ENCODE measurements around the gene RGMA. TPM values are rescaled to one million over a fixed set of nuclear protein-coding genes. Genes with fewer than 3 reads are reported as not detected.

RGMA gene
- total RNA-seq, 1 donor from 2014 or later: 21.6 TPM

DNA sequence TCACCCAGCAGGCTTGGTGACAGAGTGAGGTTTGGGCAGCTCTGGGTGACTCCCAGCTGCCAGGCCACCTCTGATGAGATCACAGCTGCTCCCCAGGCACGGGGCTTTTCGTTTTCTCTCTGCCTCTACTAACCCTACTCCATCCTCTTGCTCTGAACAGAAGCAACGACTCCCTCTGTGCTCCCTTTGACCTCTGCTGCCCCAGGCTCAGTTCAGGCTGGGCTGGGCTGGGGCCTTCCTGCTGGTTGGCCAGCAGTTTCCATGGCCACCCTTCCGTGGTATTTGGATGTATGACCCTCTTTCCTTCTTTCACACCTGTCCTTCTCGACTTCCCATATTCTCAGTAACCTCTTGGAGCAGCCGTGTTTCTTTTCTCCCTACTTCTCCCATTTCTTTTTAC, 8.6 kb downstream of the RGMA start:
- no peaks in the 10 kb centered on the region for H3K27me3 ChIP-seq
- TF ChIP-seq, protein P1, sequence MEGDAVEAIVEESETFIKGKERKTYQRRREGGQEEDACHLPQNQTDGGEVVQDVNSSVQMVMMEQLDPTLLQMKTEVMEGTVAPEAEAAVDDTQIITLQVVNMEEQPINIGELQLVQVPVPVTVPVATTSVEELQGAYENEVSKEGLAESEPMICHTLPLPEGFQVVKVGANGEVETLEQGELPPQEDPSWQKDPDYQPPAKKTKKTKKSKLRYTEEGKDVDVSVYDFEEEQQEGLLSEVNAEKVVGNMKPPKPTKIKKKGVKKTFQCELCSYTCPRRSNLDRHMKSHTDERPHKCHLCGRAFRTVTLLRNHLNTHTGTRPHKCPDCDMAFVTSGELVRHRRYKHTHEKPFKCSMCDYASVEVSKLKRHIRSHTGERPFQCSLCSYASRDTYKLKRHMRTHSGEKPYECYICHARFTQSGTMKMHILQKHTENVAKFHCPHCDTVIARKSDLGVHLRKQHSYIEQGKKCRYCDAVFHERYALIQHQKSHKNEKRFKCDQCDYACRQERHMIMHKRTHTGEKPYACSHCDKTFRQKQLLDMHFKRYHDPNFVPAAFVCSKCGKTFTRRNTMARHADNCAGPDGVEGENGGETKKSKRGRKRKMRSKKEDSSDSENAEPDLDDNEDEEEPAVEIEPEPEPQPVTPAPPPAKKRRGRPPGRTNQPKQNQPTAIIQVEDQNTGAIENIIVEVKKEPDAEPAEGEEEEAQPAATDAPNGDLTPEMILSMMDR (IDR thresholded peaks at IDR 0.05): no peak
- no peak for TF ChIP-seq POLR2AphosphoS5 (IDR thresholded peaks at IDR 0.05; ENCODE audit: insufficient read depth in 1 of 2, low read depth in 1 of 2)
- TF ChIP-seq POLR2A (IDR thresholded peaks at IDR 0.05): no peak
- H3K9me3 ChIP-seq: no peaks in the 10 kb centered on the region
- intact Hi-C loops (cut with DNase I): no loop called here
- H3K27ac ChIP-seq: no peak overlapping the region
- H3K36me3 ChIP-seq: no peaks in the 10 kb centered on the region
- no peaks in the 10 kb centered on the region for H3K4me1 ChIP-seq
- no peak overlapping the region for H3K4me3 ChIP-seq
- no peak for DNase-seq (ENCODE audit: extremely low spot score in 2 of 2)

DNA sequence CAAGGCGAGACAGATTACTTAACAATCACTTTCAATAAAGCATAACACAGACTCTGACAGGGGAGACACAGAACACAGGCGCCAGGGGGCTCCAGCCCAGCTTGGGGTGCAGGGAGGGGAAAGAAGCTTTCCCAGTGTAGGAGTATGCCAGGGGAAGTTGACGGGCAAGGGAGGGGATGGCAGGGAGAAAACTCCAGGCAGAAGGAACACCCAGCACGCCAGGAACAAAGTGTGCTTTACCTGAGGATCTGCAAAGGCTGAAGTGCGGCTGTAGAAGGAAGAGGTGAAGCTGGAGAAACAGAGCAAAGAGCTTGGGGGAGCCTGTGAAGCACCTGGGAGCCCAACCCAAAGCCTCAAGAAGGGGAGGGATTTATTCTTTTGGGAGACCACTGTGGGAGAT, 12.1 kb downstream of the RGMA start:
- TF ChIP-seq, protein P1 (IDR thresholded peaks at IDR 0.05): no peak
- TF ChIP-seq POLR2A (IDR thresholded peaks at IDR 0.05) (no peak), POLR2AphosphoS5 (IDR thresholded peaks at IDR 0.05; ENCODE audit: insufficient read depth in 1 of 2, low read depth in 1 of 2) (no peak)
- no peak for DNase-seq (ENCODE audit: extremely low spot score in 2 of 2)
- Histone ChIP-seq H3K4me3 (no peak overlapping the region), H3K27ac (no peak overlapping the region), H3K4me1 (peaks cover 16% of the 10 kb centered on the region), H3K9me3 (no peaks in the 10 kb centered on the region), H3K27me3 (no peaks in the 10 kb centered on the region), H3K36me3 (no peaks in the 10 kb centered on the region)
- intact Hi-C loops (cut with DNase I): no loop called here

DNA sequence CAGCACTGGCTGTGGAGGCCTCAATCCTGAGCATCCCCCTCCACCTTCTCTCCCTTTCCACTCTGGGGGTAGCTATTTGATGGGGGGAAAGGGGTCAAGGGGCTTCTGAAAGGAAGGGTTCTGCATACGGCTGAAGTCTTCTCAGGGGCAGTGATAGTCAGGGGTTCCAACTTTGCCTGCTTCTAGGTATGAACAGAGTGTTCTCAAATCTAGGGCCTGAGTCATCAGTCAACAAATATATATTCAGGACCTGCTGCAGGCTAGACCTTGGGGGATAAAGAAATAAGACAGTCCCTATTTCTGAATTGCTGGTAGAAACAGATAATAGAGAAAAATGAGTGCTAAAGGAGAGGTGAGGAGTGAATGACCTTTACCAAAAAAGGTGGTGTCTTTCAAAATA, 12.8 kb downstream of the RGMA start:
- Histone ChIP-seq H3K4me1 (peaks cover 22% of the 10 kb centered on the region), H3K4me3 (no peak overlapping the region), H3K9me3 (no peaks in the 10 kb centered on the region), H3K27ac (no peak overlapping the region), H3K27me3 (no peaks in the 10 kb centered on the region), H3K36me3 (no peaks in the 10 kb centered on the region)
- intact Hi-C loops (cut with DNase I): no loop called here
- TF ChIP-seq POLR2A (IDR thresholded peaks at IDR 0.05) (no peak), POLR2AphosphoS5 (IDR thresholded peaks at IDR 0.05; ENCODE audit: insufficient read depth in 1 of 2, low read depth in 1 of 2) (no peak)
- TF ChIP-seq, protein P1 (IDR thresholded peaks at IDR 0.05): no peak
- no peak for DNase-seq (ENCODE audit: extremely low spot score in 2 of 2)

DNA sequence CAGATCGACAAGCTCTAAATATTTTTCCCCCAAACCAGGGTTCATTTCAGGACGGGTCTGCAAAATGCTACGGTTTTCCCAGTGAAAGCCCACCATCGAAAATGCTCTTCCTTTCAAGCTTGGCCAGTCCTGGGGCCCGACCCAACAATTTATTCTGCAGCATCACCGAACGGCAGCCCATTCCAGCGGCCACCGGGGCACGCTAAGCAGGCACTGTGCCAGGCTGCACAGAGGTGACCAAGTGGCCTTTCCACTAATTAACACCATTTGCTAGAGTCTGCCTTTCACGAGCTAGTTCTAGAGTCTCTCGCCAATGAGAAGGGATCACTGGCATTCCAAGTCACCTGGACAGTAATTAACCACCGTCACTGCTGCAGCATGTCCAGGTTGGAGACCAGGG, 14.4 kb downstream of the RGMA start:
- intact Hi-C loops (cut with DNase I): no loop called here
- Histone ChIP-seq H3K27me3 (no peaks in the 10 kb centered on the region), H3K36me3 (no peaks in the 10 kb centered on the region), H3K9me3 (no peaks in the 10 kb centered on the region), H3K27ac (no peak overlapping the region), H3K4me3 (no peak overlapping the region), H3K4me1 (peaks cover 38% of the 10 kb centered on the region)
- TF ChIP-seq, protein P1 (IDR thresholded peaks at IDR 0.05): no peak
- TF ChIP-seq POLR2AphosphoS5 (IDR thresholded peaks at IDR 0.05; ENCODE audit: insufficient read depth in 1 of 2, low read depth in 1 of 2): no peak
- no peak for TF ChIP-seq POLR2A (IDR thresholded peaks at IDR 0.05)
- DNase-seq (ENCODE audit: extremely low spot score in 2 of 2): no peak

DNA sequence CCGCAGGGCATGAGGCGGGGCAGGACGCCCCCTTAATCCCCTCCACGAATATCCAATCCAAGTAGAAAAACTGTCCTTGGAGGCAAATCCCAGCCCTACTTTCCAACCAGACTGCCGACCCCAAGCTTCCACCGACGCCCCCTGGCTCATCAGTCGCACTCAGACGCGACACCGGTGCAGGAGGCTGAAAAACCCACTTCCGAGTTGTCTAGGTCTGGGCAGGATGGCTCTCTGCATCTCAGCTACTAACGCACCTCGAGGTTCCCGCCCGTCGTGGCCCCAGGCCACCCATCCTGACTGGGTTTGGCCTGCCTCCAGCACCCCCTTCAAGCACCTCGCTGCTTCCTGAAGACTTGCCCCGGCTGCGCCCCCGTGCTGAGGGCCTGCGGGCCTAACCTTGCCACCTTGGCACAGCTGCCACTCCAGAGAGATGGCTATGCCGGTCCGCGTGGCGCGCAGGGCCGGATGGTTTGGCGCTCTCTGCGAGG, 15.5 kb downstream of the RGMA start:
- Histone ChIP-seq H3K9me3 (no peaks in the 10 kb centered on the region), H3K4me3 (peak overlapping the region; percentile 72 to 93), H3K4me1 (peaks cover 49% of the 10 kb centered on the region), H3K27me3 (no peaks in the 10 kb centered on the region), H3K27ac (peak overlapping the region; percentile 95), H3K36me3 (no peaks in the 10 kb centered on the region)
- no peak for TF ChIP-seq POLR2A (IDR thresholded peaks at IDR 0.05)
- no peak for TF ChIP-seq POLR2AphosphoS5 (IDR thresholded peaks at IDR 0.05; ENCODE audit: insufficient read depth in 1 of 2, low read depth in 1 of 2)
- TF ChIP-seq, protein P1 (IDR thresholded peaks at IDR 0.05): no peak
- intact Hi-C loops (cut with DNase I): no loop called here
- no peak for DNase-seq (ENCODE audit: extremely low spot score in 2 of 2)

Data from vagina (tissue), 2 donors.